Hepatocyte (in vitro differentiated cells): ENCODE measurements around the gene LDLRAD3. TPM values are rescaled to one million over a fixed set of nuclear protein-coding genes. Genes with fewer than 3 reads are reported as not detected.

Source experiments
- DNase-seq: peaks from one replicate; pipeline ENCODE4 v3.0.0-alpha.2; 2016; ENCODE audit warnings: low spot score
- H2AFZ ChIP-seq: fragments of 200-600 bp; sonication (generic); 2 replicates; pipeline ENCODE4 v1.6.0; 2016; ENCODE audit warnings: antibody characterized with exemption, mild to moderate bottlenecking
- H3K27ac ChIP-seq: fragments of 200-600 bp; sonication (generic); 2 replicates; pipeline ENCODE4 v1.5.1; 2016; ENCODE audit warnings: mild to moderate bottlenecking
- H3K27me3 ChIP-seq: fragments of 200-600 bp; sonication (generic); 2 replicates; pipeline ENCODE4 v1.6.1; 2016
- H3K36me3 ChIP-seq: fragments of 200-600 bp; sonication (generic); replicated peaks from 2 replicates; pipeline ENCODE4 v1.5.1; 2016; ENCODE audit warnings: low read depth; ENCODE audit not compliant: insufficient read depth
- H3K4me1 ChIP-seq: fragments of 200-600 bp; sonication (generic); 2 replicates; pipeline ENCODE4 v1.5.1; 2016; ENCODE audit warnings: mild to moderate bottlenecking, moderate library complexity; ENCODE audit not compliant: insufficient read depth
- H3K4me2 ChIP-seq: fragments of 200-600 bp; sonication (generic); 2 replicates; pipeline ENCODE4 v1.6.0; 2016
- H3K4me3 ChIP-seq: fragments of 200-600 bp; sonication (generic); 2 replicates; pipeline ENCODE4 v1.5.1; 2016; ENCODE audit warnings: mild to moderate bottlenecking
- H3K79me2 ChIP-seq: fragments of 200-600 bp; sonication (generic); 2 replicates; pipeline ENCODE4 v1.6.0; 2017; ENCODE audit warnings: mild to moderate bottlenecking
- H3K9me2 ChIP-seq: fragments of 200-600 bp; sonication (generic); replicated peaks from 2 replicates; pipeline ENCODE4 v1.6.0; 2017; ENCODE audit warnings: mild to moderate bottlenecking; ENCODE audit not compliant: insufficient read depth
- H3K9me3 ChIP-seq: fragments of 200-600 bp; sonication (generic); 2 replicates; pipeline ENCODE4 v1.5.1; 2016; ENCODE audit warnings: low read depth, mild to moderate bottlenecking
- H4K20me1 ChIP-seq: fragments of 200-600 bp; sonication (generic); 2 replicates; pipeline ENCODE4 v1.6.0; 2016; ENCODE audit warnings: mild to moderate bottlenecking; ENCODE audit not compliant: insufficient read depth, poor library complexity, severe bottlenecking
- EZH2 ChIP-seq: fragments of 200-600 bp; sonication (generic); IDR thresholded peaks from 2 replicates; pipeline ENCODE4 v1.6.1; 2016; ENCODE audit warnings: antibody characterized with exemption, mild to moderate bottlenecking, borderline replicate concordance
- EZH2phosphoT487 ChIP-seq: fragments of 200-600 bp; sonication (generic); IDR thresholded peaks from one replicate; pipeline ENCODE4 v1.6.1; 2018; ENCODE audit warnings: antibody characterized with exemption, mild to moderate bottlenecking, low read depth, moderate library complexity; ENCODE audit not compliant: unreplicated experiment, severe bottlenecking
- WGBS: methylation state at CpG from one replicate; pipeline ENCODE4 v1.1.6; 2016; ENCODE audit warnings: low lambda C conversion rate; ENCODE audit errors: missing lambda C conversion rate; 5-methylcytosine and 5-hydroxymethylcytosine counted together
- polyA plus RNA-seq: library from polyadenylated mRNA; unstranded; fragments of >200 nt; fragmentation: Nextera tagmentation; extraction: Ambion mirVana; gene quantifications from 2 replicates; pipeline ENCODE4 v1.2.1, GENCODE V29; 2016
- total RNA-seq: library from RNA; depleted of rRNA; stranded (reverse); fragments of >200 nt; gene quantifications from 2 replicates; pipeline ENCODE4 v1.2.3, GENCODE V29; 2014
- TF ChIP-seq, protein P1 (sequence below): fragments of 200-600 bp; sonication (generic); IDR thresholded peaks from 2 replicates; pipeline ENCODE4 v1.5.1; 2016; ENCODE audit warnings: antibody characterized with exemption, mild to moderate bottlenecking; ENCODE audit not compliant: poor library complexity

Gene LDLRAD3
- total and polyA plus RNA-seq, 2 experiments from 2014 or later: 12.2 TPM

DNA sequence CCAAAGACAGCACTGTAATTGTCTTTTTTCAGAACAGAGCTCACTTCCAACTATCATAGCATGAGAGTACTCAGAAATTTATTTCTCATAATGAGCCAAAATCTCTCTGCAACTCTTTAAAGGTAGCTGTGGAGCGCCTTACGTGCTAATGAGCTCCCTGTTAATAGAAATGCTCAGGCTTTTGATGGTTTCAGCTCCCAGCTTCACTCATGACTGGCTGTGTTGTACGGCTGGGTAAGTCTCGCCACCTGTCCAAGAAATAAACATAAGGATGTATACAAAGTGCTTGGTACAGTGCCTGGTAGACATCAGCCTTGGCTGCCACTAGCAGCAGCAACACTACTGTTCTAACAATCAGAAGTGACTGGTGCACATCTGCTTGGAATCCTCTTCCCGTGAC is 109.4 kb downstream of the LDLRAD3 start:
- Histone ChIP-seq H3K79me2 (no peaks in the 10 kb centered on the region), H3K27me3 (no peaks in the 10 kb centered on the region), H3K36me3 (no peaks in the 10 kb centered on the region), H3K27ac (no peak overlapping the region), H2AFZ (no peak overlapping the region), H3K4me3 (no peak overlapping the region), H3K4me2 (no peak overlapping the region), H4K20me1 (no peaks in the 10 kb centered on the region), H3K9me2 (no peaks in the 10 kb centered on the region), H3K9me3 (no peaks in the 10 kb centered on the region), H3K4me1 (peaks cover 10% of the 10 kb centered on the region)
- WGBS: 90% methylated on average over 5 of the region's 5 CpGs
- no peak for DNase-seq
- TF ChIP-seq, protein P1, sequence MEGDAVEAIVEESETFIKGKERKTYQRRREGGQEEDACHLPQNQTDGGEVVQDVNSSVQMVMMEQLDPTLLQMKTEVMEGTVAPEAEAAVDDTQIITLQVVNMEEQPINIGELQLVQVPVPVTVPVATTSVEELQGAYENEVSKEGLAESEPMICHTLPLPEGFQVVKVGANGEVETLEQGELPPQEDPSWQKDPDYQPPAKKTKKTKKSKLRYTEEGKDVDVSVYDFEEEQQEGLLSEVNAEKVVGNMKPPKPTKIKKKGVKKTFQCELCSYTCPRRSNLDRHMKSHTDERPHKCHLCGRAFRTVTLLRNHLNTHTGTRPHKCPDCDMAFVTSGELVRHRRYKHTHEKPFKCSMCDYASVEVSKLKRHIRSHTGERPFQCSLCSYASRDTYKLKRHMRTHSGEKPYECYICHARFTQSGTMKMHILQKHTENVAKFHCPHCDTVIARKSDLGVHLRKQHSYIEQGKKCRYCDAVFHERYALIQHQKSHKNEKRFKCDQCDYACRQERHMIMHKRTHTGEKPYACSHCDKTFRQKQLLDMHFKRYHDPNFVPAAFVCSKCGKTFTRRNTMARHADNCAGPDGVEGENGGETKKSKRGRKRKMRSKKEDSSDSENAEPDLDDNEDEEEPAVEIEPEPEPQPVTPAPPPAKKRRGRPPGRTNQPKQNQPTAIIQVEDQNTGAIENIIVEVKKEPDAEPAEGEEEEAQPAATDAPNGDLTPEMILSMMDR: no peak

DNA sequence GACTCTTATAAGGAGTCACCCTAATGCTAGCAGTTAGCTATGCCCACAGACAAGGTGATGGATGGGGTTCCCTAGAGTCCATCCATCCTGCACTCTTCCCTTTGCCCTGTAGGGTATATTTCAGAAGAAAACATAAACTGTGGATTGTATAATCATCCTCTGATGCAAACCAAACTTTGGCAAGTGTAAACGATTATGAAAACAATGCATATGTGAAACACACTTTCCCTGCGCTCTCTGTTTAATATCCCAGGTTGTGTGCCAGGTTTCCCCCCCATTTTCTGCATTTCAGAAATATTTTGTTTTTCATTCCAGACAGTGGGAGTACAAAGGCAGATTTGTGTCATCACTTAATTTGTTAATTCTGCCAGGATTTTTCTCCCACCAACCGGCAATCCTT is 110.0 kb downstream of the LDLRAD3 start:
- Histone ChIP-seq H2AFZ (no peak overlapping the region), H3K4me2 (no peak overlapping the region), H3K9me2 (no peaks in the 10 kb centered on the region), H3K27me3 (no peaks in the 10 kb centered on the region), H3K9me3 (no peaks in the 10 kb centered on the region), H3K4me3 (no peak overlapping the region), H3K36me3 (no peaks in the 10 kb centered on the region), H4K20me1 (no peaks in the 10 kb centered on the region), H3K79me2 (no peaks in the 10 kb centered on the region), H3K27ac (no peak overlapping the region), H3K4me1 (peaks cover 5% of the 10 kb centered on the region)
- DNase-seq: no peak
- WGBS: 84% methylated on average over 3 of the region's 3 CpGs
- TF ChIP-seq, protein P1: no peak
- TF ChIP-seq EZH2: no peak
- TF ChIP-seq EZH2phosphoT487: no peak

DNA sequence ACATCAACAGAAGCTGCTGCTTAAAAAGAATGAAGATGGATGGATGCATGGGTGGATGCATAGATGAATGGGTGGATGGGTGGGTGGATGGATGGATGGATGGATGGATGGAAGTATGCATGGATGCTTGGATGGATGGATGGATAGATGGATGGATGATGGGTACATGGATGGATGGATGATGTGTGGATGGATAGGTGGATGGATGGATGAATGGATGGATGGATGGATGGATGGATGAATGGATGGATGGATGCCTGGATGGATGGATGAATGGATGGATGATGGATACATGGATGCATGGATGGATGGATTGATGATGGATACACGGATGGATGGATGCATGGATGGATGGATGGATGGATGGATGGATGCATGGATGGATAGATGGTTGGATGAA is 110.8 kb downstream of the LDLRAD3 start:
- H3K4me2 ChIP-seq: no peak overlapping the region
- H3K9me3 ChIP-seq: no peaks in the 10 kb centered on the region
- H4K20me1 ChIP-seq: no peaks in the 10 kb centered on the region
- TF ChIP-seq, protein P1: no peak
- no peak overlapping the region for H3K27ac ChIP-seq
- no CpG with 5 or more reads among the region's 1 CpG for WGBS
- no peaks in the 10 kb centered on the region for H3K79me2 ChIP-seq
- DNase-seq: no peak
- H3K36me3 ChIP-seq: no peaks in the 10 kb centered on the region
- no peak overlapping the region for H2AFZ ChIP-seq
- H3K4me1 ChIP-seq: no peaks in the 10 kb centered on the region
- no peaks in the 10 kb centered on the region for H3K9me2 ChIP-seq
- H3K27me3 ChIP-seq: no peaks in the 10 kb centered on the region
- H3K4me3 ChIP-seq: no peak overlapping the region

DNA sequence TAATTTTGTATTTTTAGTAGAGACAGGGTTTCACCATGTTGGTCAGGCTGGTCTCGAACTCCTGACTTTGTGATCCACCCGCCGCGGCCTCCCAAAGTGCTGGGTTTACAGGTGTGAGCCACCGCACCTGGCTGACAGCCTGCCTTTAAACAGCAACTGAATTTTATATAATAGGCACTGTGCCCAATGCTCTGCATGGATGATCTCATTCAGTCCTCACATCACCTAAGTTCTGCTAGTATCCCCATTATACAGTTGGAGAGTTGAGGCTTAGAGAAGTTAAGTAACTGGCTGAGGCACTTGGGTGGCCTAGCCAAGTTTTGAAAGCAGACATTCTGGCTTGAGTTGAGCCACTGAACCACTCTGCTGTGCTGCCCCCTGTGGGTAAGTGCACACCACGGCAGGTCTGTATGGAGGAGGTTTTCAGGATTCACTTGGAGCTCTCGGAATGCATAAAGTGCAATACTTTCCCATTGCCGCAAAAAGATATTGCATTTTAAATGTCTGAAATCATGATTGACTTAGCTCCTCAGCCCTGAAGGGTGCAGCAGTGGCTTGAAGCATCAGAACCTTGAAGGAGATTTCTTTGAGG is 112.4 kb downstream of the LDLRAD3 start:
- Histone ChIP-seq H3K9me2 (no peaks in the 10 kb centered on the region), H3K27me3 (no peaks in the 10 kb centered on the region), H3K27ac (no peak overlapping the region), H4K20me1 (no peaks in the 10 kb centered on the region), H2AFZ (no peak overlapping the region), H3K4me2 (no peak overlapping the region), H3K36me3 (no peaks in the 10 kb centered on the region), H3K9me3 (no peaks in the 10 kb centered on the region), H3K4me1 (no peaks in the 10 kb centered on the region), H3K79me2 (no peaks in the 10 kb centered on the region), H3K4me3 (no peak overlapping the region)
- TF ChIP-seq, protein P1: peak; percentile 34
- TF ChIP-seq EZH2phosphoT487: no peak
- no peak for TF ChIP-seq EZH2
- WGBS: 92% methylated on average over 7 of the region's 8 CpGs
- DNase-seq: peak; percentile 36
